Esophagus muscularis mucosa (tissue), 4 donors: Measurements from ENCODE around the gene TEX29. TPM values are rescaled to one million over a fixed set of nuclear protein-coding genes. Genes with fewer than 3 reads are reported as not detected.

Source experiments
- DNase-seq: peaks from one replicate; pipeline ENCODE4 v3.0.0-alpha.2; 2017; ENCODE audit errors: extremely low spot score
- H3K27ac ChIP-seq, 4 donors: fragments of 200-600 bp; sonication (generic); replicated peaks in 1 of 4; 1 replicate in 3 of 4; 2 replicates in 1 of 4; pipeline ENCODE4 v1.5.1; 2016 to 2019; ENCODE audit warnings: mild to moderate bottlenecking in 1 of 4
- H3K27me3 ChIP-seq, 4 donors: fragments of 200-600 bp; sonication (generic); one replicate each; pipeline versions ENCODE4 v1.5.1 to v1.6.0; 2016 to 2019
- H3K36me3 ChIP-seq, 4 donors: fragments of 200-600 bp; sonication (generic); one replicate each; pipeline ENCODE4 v1.5.1; 2016 to 2019
- H3K4me1 ChIP-seq, 4 donors: fragments of 200-600 bp; sonication (generic); one replicate each; pipeline ENCODE4 v1.5.1; 2016 to 2019
- H3K4me3 ChIP-seq, 4 donors: fragments of 200-600 bp; sonication (generic); 1 replicate in 2 of 4; 2 replicates in 2 of 4; pipeline ENCODE4 v1.5.1; 2016 to 2019; ENCODE audit warnings: mild to moderate bottlenecking in 4 of 4, moderate library complexity in 1 of 4
- H3K9me3 ChIP-seq, 4 donors: fragments of 200-600 bp; sonication (generic); 1 replicate in 3 of 4; 2 replicates in 1 of 4; pipeline ENCODE4 v1.5.1; 2016 to 2019
- EP300 ChIP-seq: sonication (generic); formaldehyde crosslinking; IDR thresholded peaks from one replicate; pipeline ENCODE4 v1.6.1; 2017; ENCODE audit warnings: antibody characterized with exemption
- POLR2A ChIP-seq: fragments of 450-650 bp; IDR thresholded peaks from one replicate; pipeline ENCODE4 v1.6.1; 2017; ENCODE audit warnings: antibody characterized with exemption, moderate library complexity, mild to moderate bottlenecking, low read depth
- POLR2AphosphoS5 ChIP-seq, 2 donors: sonication (generic); formaldehyde crosslinking; IDR thresholded peaks; one replicate each; pipeline ENCODE4 v1.6.1; 2017; ENCODE audit warnings: antibody characterized with exemption in 2 of 2
- WGBS: methylation state at CpG from one replicate; pipeline ENCODE4 v1.1.5; 2018; 5-methylcytosine and 5-hydroxymethylcytosine counted together
- intact Hi-C: fragments of 100-400 bp; cut with DNase I; formaldehyde crosslinking; loops from one replicate; pipeline ENCODE4 v1.15.1; 2023
- total RNA-seq, 4 donors: library from RNA; depleted of rRNA; stranded (reverse); fragments of >200 nt; gene quantifications; one replicate each; pipeline versions ENCODE4 v1.1.0 to v1.2.1, GENCODE V29; 2016
- TF ChIP-seq, protein P1 (sequence below), 3 experiments: fragments of 200-600 bp in 2 of 3; fragments of 450-650 bp in 1 of 3; sonication (generic) in 2 of 3; IDR thresholded peaks; one replicate each; pipeline ENCODE4 v1.5.1; 2017 to 2019; ENCODE audit warnings: antibody characterized with exemption in 3 of 3, mild to moderate bottlenecking in 2 of 3, moderate library complexity in 1 of 3

The TEX29 gene
- total RNA-seq, 4 donors from 2014 or later: 0.83 to 0.99 TPM; not detected in 2

GRCh38 chr13:111339366-111340143 is 19.1 kb downstream of the TEX29 start:
- Histone ChIP-seq H3K4me3 (no peak overlapping the region), H3K9me3 (no peaks in the 10 kb centered on the region), H3K4me1 (no peaks in the 10 kb centered on the region), H3K27ac (no peak overlapping the region), H3K36me3 (peaks cover 0 to 3% (median 0%) of the 10 kb centered on the region in 4 donors), H3K27me3 (no peaks in the 10 kb centered on the region)
- intact Hi-C loops: no loop called here
- DNase-seq: no peak
- TF ChIP-seq POLR2A (no peak), POLR2AphosphoS5 (IDR thresholded peaks at IDR 0.05) (no peak), EP300 (no peak)
- TF ChIP-seq, protein P1, sequence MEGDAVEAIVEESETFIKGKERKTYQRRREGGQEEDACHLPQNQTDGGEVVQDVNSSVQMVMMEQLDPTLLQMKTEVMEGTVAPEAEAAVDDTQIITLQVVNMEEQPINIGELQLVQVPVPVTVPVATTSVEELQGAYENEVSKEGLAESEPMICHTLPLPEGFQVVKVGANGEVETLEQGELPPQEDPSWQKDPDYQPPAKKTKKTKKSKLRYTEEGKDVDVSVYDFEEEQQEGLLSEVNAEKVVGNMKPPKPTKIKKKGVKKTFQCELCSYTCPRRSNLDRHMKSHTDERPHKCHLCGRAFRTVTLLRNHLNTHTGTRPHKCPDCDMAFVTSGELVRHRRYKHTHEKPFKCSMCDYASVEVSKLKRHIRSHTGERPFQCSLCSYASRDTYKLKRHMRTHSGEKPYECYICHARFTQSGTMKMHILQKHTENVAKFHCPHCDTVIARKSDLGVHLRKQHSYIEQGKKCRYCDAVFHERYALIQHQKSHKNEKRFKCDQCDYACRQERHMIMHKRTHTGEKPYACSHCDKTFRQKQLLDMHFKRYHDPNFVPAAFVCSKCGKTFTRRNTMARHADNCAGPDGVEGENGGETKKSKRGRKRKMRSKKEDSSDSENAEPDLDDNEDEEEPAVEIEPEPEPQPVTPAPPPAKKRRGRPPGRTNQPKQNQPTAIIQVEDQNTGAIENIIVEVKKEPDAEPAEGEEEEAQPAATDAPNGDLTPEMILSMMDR (IDR thresholded peaks at IDR 0.05): no peak
- 91% methylated on average over 22 of the region's 29 CpGs for WGBS

DNA sequence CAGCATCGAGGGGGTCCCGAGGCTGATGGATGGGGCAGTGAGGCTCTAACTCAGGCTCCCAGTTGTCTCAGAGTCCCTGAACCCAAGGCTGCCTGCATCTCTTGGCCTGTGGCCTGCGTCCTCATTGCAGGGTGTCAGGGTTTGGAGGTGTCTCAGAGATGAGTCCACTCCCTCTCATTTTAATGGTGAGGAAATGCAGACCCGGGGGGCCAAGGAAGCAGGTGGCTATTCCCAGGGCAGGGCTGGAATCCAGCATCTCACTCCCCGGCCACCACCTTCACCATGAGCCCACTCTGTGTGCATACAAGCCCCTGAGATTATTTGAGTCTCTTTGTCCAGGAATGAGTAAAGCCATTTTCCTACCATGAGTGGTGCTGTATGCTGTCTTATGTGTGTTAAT is 21.4 kb downstream of the TEX29 start:
- peak; percentile 86 for DNase-seq
- H3K36me3 ChIP-seq: peaks cover 0 to 3% (median 0%) of the 10 kb centered on the region in 4 donors
- WGBS: 93% methylated on average over 3 of the region's 5 CpGs

GRCh38 chr13:111342721-111343120 is 22.3 kb downstream of the TEX29 start:
- Histone ChIP-seq H3K4me3 (no peak overlapping the region), H3K27ac (no peak overlapping the region), H3K9me3 (no peaks in the 10 kb centered on the region), H3K4me1 (no peaks in the 10 kb centered on the region), H3K36me3 (peaks cover 0 to 3% (median 0%) of the 10 kb centered on the region in 4 donors), H3K27me3 (no peaks in the 10 kb centered on the region)
- TF ChIP-seq, protein P1 (IDR thresholded peaks at IDR 0.05): no peak
- 96% methylated on average over 9 of the region's 9 CpGs for WGBS
- peak; percentile 89 for DNase-seq
- intact Hi-C loops: no loop called here

More for the DNA sequence above, 21.4 kb downstream of the TEX29 start:
- no peak for TF ChIP-seq POLR2AphosphoS5 (IDR thresholded peaks at IDR 0.05)
- TF ChIP-seq, protein P1 (IDR thresholded peaks at IDR 0.05): no peak
- no peak for TF ChIP-seq POLR2A
- TF ChIP-seq EP300: no peak
- Histone ChIP-seq H3K4me3 (no peak overlapping the region), H3K27ac (no peak overlapping the region), H3K4me1 (no peaks in the 10 kb centered on the region), H3K27me3 (no peaks in the 10 kb centered on the region), H3K9me3 (no peaks in the 10 kb centered on the region)
- intact Hi-C loops: no loop called here

DNA sequence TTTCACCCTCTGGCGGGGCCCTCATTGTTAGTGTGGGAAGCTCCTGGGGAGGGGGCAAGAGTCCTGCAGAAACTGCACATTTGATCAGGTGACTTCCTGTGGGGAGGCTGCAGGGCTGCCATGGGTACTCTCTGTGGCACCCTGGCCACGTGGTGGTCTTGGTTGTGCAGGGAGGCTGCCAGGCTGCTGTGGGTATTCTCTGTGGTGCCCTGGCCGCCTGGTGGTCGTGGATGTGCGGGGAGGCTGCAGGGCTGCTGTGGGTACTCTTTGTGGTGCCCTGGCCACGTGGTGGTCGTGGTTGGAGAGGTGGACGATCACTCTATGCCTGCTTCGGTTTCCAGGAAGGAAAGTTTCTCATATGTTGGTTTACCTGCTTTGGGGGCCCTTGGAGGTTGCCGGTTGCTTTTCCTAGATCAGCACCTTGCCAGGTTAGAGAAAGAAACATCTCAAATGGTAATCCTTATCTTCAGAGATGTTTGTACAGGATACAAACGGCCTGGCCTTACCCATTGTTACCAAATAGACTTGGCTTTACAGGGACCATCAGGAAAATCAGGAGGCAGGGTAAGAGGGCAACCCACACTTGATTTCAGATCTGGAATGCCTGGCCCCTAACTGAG is 22.9 kb downstream of the TEX29 start:
- 87% methylated on average over 10 of the region's 11 CpGs for WGBS
- H3K4me3 ChIP-seq: no peak overlapping the region
- H3K36me3 ChIP-seq: peaks cover 0 to 3% (median 0%) of the 10 kb centered on the region in 4 donors
- TF ChIP-seq POLR2AphosphoS5 (IDR thresholded peaks at IDR 0.05) (no peak), EP300 (no peak), POLR2A (no peak)
- TF ChIP-seq, protein P1 (IDR thresholded peaks at IDR 0.05): no peak
- no peak overlapping the region for H3K27ac ChIP-seq
- H3K9me3 ChIP-seq: no peaks in the 10 kb centered on the region
- H3K27me3 ChIP-seq: no peaks in the 10 kb centered on the region
- intact Hi-C loops: no loop called here
- H3K4me1 ChIP-seq: no peaks in the 10 kb centered on the region
- DNase-seq: peak; percentile 75
